Measurements from ENCODE around the gene UPK2. TPM values are rescaled to one million over a fixed set of nuclear protein-coding genes. Genes with fewer than 3 reads are reported as not detected.

The UPK2 gene
- polyA plus RNA-seq, 5 donors: 1.9 to 3.8 (median 3.4) TPM

- no peak for DNase-seq
Observed at GRCh38 chr11:118916842-118917388, 39.2 kb upstream of the UPK2 start.

- no peak for DNase-seq
Observed at GRCh38 chr11:118917481-118918127, 38.5 kb upstream of the UPK2 start.

GRCh38 chr11:118918128-118918685 lies 37.9 kb upstream of the UPK2 start:
- peak; percentile 79 to 83 for DNase-seq

GRCh38 chr11:118918686-118919280 lies 37.3 kb upstream of the UPK2 start:
- no peak for DNase-seq

- DNase-seq: peak; percentile 87 to 92
Observed at GRCh38 chr11:118921121-118921928, 34.8 kb upstream of the UPK2 start.

DNA sequence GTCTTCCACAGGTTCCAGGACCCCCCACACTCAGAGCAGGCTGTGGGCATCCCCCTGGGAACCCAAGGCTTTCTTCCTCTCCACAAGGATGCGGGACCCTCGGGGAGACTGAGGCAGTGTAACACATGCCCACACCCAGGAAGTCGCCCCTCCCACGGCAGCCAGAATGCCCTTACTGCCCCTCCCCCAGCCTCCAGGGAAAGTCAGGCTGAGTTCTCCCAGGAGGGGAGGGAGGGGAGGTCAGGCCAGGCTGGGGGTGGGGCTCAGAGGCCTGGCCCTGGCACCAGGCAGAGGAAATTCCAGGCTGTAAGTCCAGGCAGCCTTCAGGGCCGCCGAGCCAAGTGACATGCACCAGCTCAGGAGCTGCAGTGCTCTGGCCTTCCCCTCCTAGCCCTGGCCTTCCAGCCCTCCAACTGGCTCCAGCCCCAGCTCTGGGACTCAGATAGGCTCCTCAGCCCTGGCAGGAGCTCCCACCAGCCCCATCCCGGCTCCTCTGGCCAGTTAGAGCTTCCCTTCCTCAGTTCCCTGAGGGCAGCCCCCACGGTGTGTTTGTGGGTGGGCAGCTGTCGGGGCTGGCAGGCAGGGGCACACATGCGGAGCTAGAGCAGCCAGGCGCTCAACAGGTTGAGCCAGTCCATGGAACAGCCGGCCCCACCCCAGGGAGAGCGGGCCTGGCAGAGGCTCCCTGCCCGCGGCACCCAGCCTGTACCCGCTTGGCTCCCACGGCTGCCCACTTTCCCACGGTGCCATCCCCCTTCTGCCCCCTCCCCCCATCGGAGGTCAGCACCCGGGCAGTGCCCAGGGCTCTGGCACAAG lies 34.0 kb upstream of the UPK2 start:
- DNase-seq: peak in 1 of 2 donors; percentile 65

DNA sequence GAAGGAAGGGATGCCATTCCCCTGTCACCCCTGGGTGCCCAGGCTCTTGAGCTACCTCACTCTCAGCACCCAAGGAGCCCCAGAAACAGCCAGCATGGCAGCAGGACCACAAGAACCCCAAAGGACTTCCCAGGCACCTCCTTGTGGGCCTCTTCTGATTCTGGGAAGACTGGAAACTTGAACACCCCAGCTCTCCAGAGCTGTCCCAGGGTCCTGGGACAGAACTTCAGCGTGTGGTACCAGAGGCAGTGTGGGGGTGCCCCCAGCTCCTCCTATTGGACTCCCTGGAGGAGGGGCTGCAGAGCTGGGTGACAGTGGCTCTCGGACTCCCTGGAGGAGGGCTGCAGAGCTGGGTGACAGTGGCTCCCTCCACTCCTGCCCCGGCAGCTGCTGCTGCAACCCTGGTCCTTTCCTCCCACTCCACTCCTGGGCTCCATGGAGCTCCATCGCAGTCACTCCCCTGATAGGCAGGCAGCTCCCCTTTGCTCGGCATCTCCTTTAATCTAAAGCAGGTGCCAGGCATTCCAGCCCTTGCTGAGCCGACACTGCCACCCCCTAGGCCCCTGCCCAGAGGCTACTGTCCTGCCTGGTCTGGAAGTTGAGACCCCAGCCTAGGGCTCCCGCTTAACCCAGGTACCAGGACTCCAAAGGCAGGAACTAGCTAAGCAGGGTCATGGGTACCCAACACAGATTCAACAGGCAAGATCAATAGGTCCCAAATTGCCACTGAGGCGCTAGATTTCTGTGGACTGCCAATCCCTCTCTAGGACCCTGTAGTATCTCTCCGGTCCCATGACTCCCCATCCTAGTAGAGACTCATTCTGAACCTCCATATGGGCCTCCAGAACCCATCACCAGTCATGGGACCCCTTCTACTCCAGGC lies 33.1 kb upstream of the UPK2 start:
- DNase-seq: no peak

GRCh38 chr11:118923721-118924587 lies 32.1 kb upstream of the UPK2 start:
- no peak for DNase-seq

- no peak for DNase-seq
Observed at GRCh38 chr11:118924591-118925585, 31.2 kb upstream of the UPK2 start.

DNA sequence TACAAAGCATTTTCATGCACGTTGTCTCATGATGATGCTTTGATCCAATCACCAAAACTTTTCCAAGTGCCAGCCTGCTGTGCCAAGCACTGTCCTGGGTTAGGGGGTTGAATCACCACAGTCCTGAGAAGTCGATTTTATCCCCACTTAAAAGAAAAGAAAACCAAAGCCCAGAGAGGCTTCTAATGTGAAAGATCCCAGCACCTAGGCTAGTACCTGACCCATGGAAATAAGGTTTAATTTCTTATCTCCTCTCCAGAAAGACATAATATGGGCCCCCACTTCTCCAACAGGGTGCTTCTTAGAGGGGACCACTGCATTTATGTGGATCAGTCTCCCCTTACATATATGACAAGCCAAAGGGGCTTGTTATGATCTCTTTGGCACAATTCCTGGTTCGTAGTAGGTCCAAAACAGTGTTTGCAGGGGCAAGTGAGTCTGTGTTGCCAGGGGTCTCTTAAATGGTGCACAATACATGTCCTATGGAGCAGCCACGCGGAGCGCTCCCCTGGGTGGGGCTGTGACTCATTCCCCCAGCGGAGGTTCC lies 28.5 kb upstream of the UPK2 start:
- DNase-seq: no peak

GRCh38 chr11:118928101-118928869 lies 27.8 kb upstream of the UPK2 start:
- DNase-seq: peak; percentile 91 to 92

- peak; percentile 86 to 87 for DNase-seq
Observed at GRCh38 chr11:118928870-118929500, 27.1 kb upstream of the UPK2 start.

- peak; percentile 93 for DNase-seq
Observed at GRCh38 chr11:118929501-118930093, 26.5 kb upstream of the UPK2 start.

GRCh38 chr11:118930094-118930712 lies 25.9 kb upstream of the UPK2 start:
- peak; percentile 81 to 84 for DNase-seq

DNA sequence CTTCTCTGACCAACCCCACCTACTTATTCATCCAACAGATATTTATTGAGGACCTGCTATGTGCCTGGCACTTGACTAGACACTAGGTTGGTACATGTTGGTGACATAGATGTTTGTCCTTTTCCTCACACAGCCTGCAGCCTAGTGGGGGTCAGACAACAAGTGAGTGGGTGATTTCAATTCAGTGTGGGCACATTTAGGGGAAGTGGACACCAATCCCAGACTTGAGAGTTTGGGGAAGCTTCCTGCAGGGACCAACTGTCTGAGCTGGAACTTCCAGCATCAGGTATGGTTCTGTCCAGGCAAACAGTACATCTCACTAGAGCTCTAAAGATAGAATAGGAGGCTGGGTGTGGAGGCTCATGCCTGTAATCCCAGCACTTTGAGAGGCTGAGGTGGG lies 24.5 kb upstream of the UPK2 start:
- no peak for DNase-seq
